Astrocyte (in vitro differentiated cells and primary cell): ENCODE measurements around the gene ESPNL.

Experiments
- EZH2 ChIP-seq: IDR thresholded peaks from 2 replicates; pipeline ENCODE4 v1.6.1; 2012; ENCODE audit warnings: mild to moderate bottlenecking, low read length, inconsistent platforms; ENCODE audit not compliant: insufficient read depth
- TF ChIP-seq, protein P1 (sequence below): IDR thresholded peaks from 2 replicates; pipeline ENCODE4 v1.5.1; 2011; ENCODE audit warnings: low read depth, mild to moderate bottlenecking, inconsistent platforms, low read length, moderate library complexity; ENCODE audit not compliant: insufficient read depth

DNA sequence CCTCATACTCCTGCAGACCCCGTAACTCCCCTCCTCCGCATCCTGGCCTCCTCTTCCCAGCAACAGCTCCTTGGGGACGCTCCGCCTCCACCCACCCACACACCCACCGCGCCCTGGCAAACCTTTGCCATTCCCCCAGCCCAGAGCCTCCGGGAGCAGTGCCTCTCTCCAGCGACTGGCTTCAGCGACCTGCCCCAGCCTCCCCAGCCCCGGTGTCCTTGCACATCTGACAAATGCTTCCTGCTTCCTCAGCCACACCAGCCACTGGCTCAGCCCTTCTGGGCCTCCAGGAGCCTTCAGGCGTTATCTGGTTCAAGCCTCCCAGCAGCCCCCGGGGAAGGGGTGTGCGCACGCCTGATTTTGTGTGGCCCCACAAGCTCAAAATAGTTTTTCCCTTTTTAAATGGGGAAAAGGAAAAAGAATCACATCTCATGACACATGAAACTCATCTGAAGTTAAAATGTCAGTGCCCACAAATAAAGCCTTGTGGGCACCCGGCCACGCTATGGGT lies 14.2 kb downstream of the ESPNL start:
- TF ChIP-seq, protein P1, sequence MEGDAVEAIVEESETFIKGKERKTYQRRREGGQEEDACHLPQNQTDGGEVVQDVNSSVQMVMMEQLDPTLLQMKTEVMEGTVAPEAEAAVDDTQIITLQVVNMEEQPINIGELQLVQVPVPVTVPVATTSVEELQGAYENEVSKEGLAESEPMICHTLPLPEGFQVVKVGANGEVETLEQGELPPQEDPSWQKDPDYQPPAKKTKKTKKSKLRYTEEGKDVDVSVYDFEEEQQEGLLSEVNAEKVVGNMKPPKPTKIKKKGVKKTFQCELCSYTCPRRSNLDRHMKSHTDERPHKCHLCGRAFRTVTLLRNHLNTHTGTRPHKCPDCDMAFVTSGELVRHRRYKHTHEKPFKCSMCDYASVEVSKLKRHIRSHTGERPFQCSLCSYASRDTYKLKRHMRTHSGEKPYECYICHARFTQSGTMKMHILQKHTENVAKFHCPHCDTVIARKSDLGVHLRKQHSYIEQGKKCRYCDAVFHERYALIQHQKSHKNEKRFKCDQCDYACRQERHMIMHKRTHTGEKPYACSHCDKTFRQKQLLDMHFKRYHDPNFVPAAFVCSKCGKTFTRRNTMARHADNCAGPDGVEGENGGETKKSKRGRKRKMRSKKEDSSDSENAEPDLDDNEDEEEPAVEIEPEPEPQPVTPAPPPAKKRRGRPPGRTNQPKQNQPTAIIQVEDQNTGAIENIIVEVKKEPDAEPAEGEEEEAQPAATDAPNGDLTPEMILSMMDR = no peak
- TF ChIP-seq EZH2 = no peak
